Peyer's patch (tissue), 4 donors: ENCODE data around the gene SNAP25. TPM values are rescaled to one million over a fixed set of nuclear protein-coding genes. Genes with fewer than 3 reads are reported as not detected.

Source experiments
- DNase-seq, 3 donors: peaks; one replicate each; pipeline ENCODE4 v3.0.0-alpha.2; 2017 to 2019
- H3K27ac ChIP-seq, 4 donors: fragments of 200-600 bp; sonication (generic); one replicate each; pipeline ENCODE4 v1.5.1; 2016 to 2019
- H3K27me3 ChIP-seq, 2 donors: fragments of 200-600 bp; sonication (generic); one replicate each; pipeline ENCODE4 v1.5.1; 2019
- H3K36me3 ChIP-seq, 3 donors: fragments of 200-600 bp; sonication (generic); one replicate each; pipeline ENCODE4 v1.5.1; 2016 to 2019
- H3K4me1 ChIP-seq, 4 donors: fragments of 200-600 bp; sonication (generic); one replicate each; pipeline ENCODE4 v1.5.1; 2016 to 2019
- H3K4me3 ChIP-seq, 4 donors: fragments of 200-600 bp; sonication (generic); 1 replicate in 3 of 4; 2 replicates in 1 of 4; pipeline ENCODE4 v1.5.1; 2016 to 2019; ENCODE audit warnings: mild to moderate bottlenecking in 1 of 4
- H3K9me3 ChIP-seq, 4 donors: fragments of 200-600 bp; sonication (generic); one replicate each; pipeline ENCODE4 v1.5.1; 2016 to 2019; ENCODE audit warnings: mild to moderate bottlenecking in 1 of 4
- POLR2A ChIP-seq, 2 donors: fragments of 450-650 bp; IDR thresholded peaks; one replicate each; pipeline ENCODE4 v1.5.1; 2017; ENCODE audit warnings: antibody characterized with exemption in 2 of 2, mild to moderate bottlenecking in 2 of 2, moderate library complexity in 2 of 2
- total RNA-seq, 4 donors: library from RNA; depleted of rRNA; stranded (reverse); fragments of >200 nt; gene quantifications; one replicate each; pipeline ENCODE4 v1.1.0, GENCODE V29; 2016
- TF ChIP-seq, protein P1 (sequence below), 6 experiments: fragments of 450-650 bp in 4 of 6; fragments of 200-600 bp in 2 of 6; sonication (generic) in 1 of 6; IDR thresholded peaks; one replicate each; pipeline ENCODE4 v1.5.1; 2017 to 2019; ENCODE audit warnings: antibody characterized with exemption in 6 of 6, mild to moderate bottlenecking in 3 of 6, moderate library complexity in 1 of 6

The SNAP25 gene
- total RNA-seq, 4 donors from 2014 or later = 1.2 to 2.5 (median 1.6) TPM; not detected in 1

DNA sequence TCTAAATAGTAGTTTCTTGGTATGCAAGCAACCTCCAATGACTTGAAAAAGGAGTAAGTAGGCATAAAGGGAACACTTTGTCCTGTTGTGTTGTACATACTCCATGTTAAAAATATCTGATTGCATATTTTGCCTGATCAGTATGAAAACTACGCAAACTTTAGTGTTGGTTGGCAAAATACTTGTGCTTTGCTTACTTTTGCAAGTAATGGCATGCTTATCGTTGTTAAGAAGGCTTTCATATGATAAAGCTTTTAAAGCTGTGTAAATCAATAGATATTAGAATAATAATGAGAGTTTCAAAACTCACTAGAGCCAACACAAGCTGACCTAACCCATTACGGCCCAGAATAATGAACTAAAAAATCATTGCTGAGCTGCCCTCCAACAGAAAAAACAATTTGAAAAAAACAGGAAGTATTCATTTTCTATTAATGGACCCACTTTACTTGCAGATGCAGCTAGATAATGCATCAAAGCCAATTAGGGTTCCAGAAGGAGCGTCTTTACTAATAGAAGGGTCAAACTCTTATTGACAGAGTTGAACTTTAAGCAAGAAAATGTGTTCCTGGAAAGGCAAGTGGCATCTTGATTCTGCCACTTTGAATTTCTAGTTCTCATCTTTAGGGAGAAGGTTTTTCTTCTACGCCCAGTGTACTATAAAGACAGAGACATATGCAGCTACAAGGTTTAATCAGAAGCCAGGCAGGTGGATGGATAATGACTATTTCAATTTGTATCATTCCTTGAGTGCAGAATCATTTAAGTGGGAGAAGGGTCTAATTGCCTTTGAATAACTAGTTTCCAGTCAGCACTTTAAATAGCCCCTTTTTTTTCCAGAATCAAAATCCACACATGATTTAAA, 82.2 kb downstream of the SNAP25 start:
- Histone ChIP-seq H3K27me3 (no peaks in the 10 kb centered on the region), H3K9me3 (no peaks in the 10 kb centered on the region), H3K4me1 (no peaks in the 10 kb centered on the region), H3K4me3 (no peak overlapping the region), H3K27ac (no peak overlapping the region), H3K36me3 (no peaks in the 10 kb centered on the region)
- no peak for TF ChIP-seq POLR2A (IDR thresholded peaks at IDR 0.05)
- TF ChIP-seq, protein P1, sequence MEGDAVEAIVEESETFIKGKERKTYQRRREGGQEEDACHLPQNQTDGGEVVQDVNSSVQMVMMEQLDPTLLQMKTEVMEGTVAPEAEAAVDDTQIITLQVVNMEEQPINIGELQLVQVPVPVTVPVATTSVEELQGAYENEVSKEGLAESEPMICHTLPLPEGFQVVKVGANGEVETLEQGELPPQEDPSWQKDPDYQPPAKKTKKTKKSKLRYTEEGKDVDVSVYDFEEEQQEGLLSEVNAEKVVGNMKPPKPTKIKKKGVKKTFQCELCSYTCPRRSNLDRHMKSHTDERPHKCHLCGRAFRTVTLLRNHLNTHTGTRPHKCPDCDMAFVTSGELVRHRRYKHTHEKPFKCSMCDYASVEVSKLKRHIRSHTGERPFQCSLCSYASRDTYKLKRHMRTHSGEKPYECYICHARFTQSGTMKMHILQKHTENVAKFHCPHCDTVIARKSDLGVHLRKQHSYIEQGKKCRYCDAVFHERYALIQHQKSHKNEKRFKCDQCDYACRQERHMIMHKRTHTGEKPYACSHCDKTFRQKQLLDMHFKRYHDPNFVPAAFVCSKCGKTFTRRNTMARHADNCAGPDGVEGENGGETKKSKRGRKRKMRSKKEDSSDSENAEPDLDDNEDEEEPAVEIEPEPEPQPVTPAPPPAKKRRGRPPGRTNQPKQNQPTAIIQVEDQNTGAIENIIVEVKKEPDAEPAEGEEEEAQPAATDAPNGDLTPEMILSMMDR (IDR thresholded peaks at IDR 0.05) = no peak
- no peak for DNase-seq

DNA sequence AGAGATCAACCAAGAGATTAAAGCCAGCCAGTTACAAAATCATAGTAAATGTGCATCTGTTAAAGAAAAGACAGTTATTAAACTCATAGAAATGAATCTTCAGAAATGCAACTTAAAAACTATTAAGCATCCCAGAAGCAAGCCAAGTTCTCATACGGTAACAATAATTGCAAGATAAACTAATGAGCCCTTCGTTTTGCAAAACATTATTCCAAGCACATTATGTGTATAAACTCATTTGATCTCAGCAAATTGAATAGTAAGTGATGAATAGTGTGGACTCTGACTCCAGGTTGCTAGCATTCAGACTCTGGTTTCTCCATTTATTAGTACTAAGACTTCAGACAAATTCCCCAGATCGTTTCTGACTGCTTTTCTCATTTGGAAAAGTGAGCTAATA, 85.2 kb downstream of the SNAP25 start:
- no peaks in the 10 kb centered on the region for H3K27me3 ChIP-seq
- H3K4me1 ChIP-seq = no peaks in the 10 kb centered on the region
- DNase-seq = no peak
- H3K4me3 ChIP-seq = no peak overlapping the region
- TF ChIP-seq POLR2A (IDR thresholded peaks at IDR 0.05) = no peak
- TF ChIP-seq, protein P1 (IDR thresholded peaks at IDR 0.05) = no peak
- no peak overlapping the region for H3K27ac ChIP-seq
- no peaks in the 10 kb centered on the region for H3K36me3 ChIP-seq
- no peaks in the 10 kb centered on the region for H3K9me3 ChIP-seq

DNA sequence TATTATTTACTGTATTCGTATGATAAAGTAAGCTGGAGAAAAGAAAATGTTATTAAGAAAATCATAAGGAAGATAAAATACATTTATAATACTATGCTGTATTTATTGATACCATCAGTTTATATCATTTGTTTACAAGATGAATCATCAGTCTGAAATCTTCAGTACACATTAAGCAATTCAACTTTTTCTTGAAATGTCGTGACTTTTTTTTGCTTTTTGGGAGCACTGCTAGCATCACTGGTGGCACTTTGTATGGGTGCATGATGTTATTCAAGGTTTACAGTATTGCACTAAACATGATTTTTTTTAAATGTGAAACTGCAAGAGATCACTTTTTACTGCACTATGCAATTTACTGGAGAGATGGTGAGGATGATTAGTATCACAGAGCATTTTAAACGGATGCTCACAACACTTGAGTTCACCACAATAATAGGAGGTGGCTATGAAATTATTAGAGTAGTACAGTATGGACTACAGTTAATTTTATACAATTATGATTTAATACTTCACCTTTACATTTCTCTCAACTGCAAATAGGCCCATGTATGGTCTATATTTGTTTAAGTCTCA, 85.9 kb downstream of the SNAP25 start:
- Histone ChIP-seq H3K4me3 (no peak overlapping the region), H3K27ac (no peak overlapping the region), H3K9me3 (no peaks in the 10 kb centered on the region), H3K36me3 (no peaks in the 10 kb centered on the region), H3K4me1 (no peaks in the 10 kb centered on the region), H3K27me3 (no peaks in the 10 kb centered on the region)
- TF ChIP-seq, protein P1 (IDR thresholded peaks at IDR 0.05) = no peak
- TF ChIP-seq POLR2A (IDR thresholded peaks at IDR 0.05) = no peak
- DNase-seq = no peak

DNA sequence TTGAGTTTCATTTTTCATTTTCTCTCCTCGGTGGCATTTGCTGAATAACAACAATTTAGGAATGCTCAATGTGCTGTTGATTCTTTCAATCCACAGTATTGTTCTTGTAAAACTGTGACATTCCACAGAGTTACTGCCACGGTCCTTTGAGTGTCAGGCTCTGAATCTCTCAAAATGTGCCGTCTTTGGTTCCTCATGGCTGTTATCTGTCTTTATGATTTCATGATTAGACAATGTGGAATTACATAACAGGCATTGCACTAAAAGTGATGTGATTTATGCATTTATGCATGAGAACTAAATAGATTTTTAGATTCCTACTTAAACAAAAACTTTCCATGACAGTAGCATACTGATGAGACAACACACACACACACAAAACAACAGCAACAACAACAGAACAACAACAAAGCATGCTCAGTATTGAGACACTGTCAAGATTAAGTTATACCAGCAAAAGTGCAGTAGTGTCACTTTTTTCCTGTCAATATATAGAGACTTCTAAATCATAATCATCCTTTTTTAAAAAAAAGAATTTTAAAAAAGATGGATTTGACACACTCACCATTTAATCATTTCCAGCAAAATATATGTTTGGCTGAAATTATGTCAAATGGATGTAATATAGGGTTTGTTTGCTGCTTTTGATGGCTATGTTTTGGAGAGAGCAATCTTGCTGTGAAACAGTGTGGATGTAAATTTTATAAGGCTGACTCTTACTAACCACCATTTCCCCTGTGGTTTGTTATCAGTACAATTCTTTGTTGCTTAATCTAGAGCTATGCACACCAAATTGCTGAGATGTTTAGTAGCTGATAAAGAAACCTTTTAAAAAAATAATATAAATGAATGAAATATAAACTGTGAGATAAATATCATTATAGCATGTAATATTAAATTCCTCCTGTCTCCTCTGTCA, 88.1 kb downstream of the SNAP25 start:
- H3K9me3 ChIP-seq = no peaks in the 10 kb centered on the region
- DNase-seq = no peak
- no peaks in the 10 kb centered on the region for H3K27me3 ChIP-seq
- no peaks in the 10 kb centered on the region for H3K36me3 ChIP-seq
- no peak for TF ChIP-seq POLR2A (IDR thresholded peaks at IDR 0.05)
- TF ChIP-seq, protein P1 (IDR thresholded peaks at IDR 0.05) = no peak
- no peak overlapping the region for H3K27ac ChIP-seq
- H3K4me1 ChIP-seq = no peaks in the 10 kb centered on the region
- H3K4me3 ChIP-seq = no peak overlapping the region

DNA sequence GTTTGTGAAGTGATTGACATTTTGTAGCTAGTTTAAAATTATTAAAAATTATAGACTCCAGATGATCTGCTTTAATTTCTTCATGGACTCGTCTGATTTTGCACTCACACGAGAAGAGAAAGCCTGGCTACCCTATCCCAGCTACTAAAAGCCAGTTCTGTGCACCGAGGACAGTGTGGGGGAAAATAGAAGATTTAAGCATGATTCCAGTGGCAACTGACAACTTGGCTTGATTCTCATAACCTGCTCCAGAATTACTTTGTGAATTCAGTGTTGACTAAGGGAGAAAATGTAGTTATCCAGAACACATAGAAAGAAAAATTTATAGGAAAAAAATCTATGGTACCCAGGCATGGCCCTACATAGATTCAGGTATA, 88.7 kb downstream of the SNAP25 start:
- no peaks in the 10 kb centered on the region for H3K36me3 ChIP-seq
- H3K27me3 ChIP-seq = no peaks in the 10 kb centered on the region
- no peaks in the 10 kb centered on the region for H3K4me1 ChIP-seq
- no peak for DNase-seq
- no peaks in the 10 kb centered on the region for H3K9me3 ChIP-seq
- TF ChIP-seq POLR2A (IDR thresholded peaks at IDR 0.05) = no peak
- TF ChIP-seq, protein P1 (IDR thresholded peaks at IDR 0.05) = no peak
- no peak overlapping the region for H3K4me3 ChIP-seq
- H3K27ac ChIP-seq = no peak overlapping the region
